GM12873 (cell line): ENCODE results near the gene ZCCHC3.

Experiments used
- TF ChIP-seq, protein P1 (sequence below): IDR thresholded peaks from 2 replicates; pipeline ENCODE4 v1.5.1; 2012; ENCODE audit warnings: low read depth, mild to moderate bottlenecking, moderate library complexity, low read length, control low read depth; ENCODE audit not compliant: insufficient read depth; ENCODE audit errors: missing control alignments

Gene ZCCHC3

DNA sequence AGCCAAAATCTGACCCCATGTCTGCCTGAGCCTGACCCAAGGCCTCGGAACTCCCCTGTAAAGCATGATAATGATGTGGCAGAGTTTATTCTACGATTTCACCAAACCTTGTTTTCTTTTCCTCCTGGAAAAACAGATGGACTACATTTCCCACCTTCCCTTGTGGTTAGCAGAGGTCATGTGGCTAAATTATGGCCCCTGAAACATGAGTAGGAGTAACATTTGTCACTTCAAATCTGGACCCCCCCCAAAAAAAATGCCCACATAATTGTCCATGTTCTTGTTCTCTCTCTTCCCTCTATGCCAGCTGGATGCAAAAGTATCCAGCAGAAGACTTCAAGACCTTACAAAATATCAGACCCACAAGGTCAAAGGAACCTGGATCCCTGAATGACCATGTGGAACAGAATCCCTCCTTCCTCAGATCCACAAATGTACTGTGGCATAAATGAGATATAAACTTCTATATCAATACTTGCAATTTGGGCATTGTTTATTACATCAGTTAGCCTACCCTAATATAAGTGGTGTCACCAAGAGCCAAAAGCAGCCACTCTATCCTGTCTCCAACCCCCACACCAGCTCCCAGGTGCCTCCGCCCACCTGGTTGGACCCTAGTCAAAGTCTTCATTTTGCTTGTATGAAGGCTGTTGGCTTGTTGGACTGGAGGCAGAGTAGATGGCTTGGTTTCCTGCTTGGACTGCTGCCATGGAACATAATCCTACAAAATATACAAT lies 8.2 kb upstream of the ZCCHC3 start:
- TF ChIP-seq, protein P1, sequence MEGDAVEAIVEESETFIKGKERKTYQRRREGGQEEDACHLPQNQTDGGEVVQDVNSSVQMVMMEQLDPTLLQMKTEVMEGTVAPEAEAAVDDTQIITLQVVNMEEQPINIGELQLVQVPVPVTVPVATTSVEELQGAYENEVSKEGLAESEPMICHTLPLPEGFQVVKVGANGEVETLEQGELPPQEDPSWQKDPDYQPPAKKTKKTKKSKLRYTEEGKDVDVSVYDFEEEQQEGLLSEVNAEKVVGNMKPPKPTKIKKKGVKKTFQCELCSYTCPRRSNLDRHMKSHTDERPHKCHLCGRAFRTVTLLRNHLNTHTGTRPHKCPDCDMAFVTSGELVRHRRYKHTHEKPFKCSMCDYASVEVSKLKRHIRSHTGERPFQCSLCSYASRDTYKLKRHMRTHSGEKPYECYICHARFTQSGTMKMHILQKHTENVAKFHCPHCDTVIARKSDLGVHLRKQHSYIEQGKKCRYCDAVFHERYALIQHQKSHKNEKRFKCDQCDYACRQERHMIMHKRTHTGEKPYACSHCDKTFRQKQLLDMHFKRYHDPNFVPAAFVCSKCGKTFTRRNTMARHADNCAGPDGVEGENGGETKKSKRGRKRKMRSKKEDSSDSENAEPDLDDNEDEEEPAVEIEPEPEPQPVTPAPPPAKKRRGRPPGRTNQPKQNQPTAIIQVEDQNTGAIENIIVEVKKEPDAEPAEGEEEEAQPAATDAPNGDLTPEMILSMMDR, result no peak

DNA sequence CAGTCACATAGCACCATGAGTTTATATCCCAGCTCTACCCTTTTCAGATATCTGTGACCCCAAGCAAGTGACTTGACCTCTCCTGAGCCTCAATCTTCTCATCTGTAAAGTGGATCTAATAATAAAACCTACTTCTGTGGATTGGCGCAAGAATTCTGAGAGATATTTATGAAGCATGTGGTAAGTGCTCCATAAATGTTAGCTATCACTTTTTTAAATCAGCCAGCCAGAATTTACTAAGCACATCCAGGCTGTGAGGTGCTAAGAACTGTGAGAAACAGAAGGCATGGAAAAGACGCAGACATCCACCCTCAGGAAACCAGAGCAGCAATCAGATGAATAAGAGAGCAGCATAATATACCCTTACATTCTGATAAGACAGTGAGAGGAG lies 7.7 kb upstream of the ZCCHC3 start:
- TF ChIP-seq, protein P1, result no peak

GRCh38 chr20:290084-290831 lies 7.1 kb upstream of the ZCCHC3 start, which contains the start of gene C20orf96:
Gene C20orf96 (minus strand): TSS chr20:290750. CDS start chr20:290610, 140 bp downstream.
- TF ChIP-seq, protein P1, result peak; percentile 54

- TF ChIP-seq, protein P1, result no peak
Measured at GRCh38 chr20:294602-295001, 2.8 kb upstream of the ZCCHC3 start.

DNA sequence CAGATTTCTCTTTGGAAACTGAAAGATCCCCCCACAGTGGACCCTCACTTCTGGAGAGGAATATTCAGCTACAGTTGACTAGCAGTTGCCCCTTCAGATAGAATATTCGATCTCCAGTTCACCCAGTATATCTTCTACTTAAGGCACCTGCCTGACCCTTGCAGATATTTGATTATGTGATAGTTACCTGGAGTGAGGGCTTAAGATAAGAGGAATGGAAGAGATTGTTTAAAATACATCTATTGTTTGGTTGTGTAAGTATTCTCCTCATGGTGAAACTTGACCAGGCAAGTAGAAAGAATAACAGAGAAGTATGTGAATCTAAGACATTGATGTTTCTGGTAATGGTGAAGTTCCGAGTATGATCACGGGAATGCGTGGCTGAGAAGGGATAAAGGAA lies 1.6 kb upstream of the ZCCHC3 start:
- TF ChIP-seq, protein P1, result no peak

- TF ChIP-seq, protein P1, result no peak
Measured at GRCh38 chr20:297925-298775, 780 bp downstream of the ZCCHC3 start.
